HEK293 (cell line): Measurements from ENCODE around the gene HLA-C.

Experiments
- CTCF ChIA-PET: fragments of 350-600 bp; formaldehyde crosslinking; extraction: SDS; loops from one replicate; lab custom pipeline; 2021; ENCODE audit warnings: antibody characterized with exemption; lab: Yijun Ruan, JAX
- POLR2A ChIA-PET: fragments of 300-600 bp; formaldehyde crosslinking; extraction: SDS; loops from one replicate; lab custom pipeline; 2020; ENCODE audit warnings: antibody characterized with exemption, inconsistent platforms; lab: Yijun Ruan, JAX
- H3K27ac ChIP-seq: fragments of 200-500 bp; sonication (Bioruptor generic); 2 replicates; pipeline ENCODE4 v1.5.1; 2014; ENCODE audit warnings: low read depth, low read length, control low read depth, inconsistent platforms; ENCODE audit errors: extremely low read depth
- H3K36me3 ChIP-seq, 2 experiments: fragments of 200-500 bp in 1 of 2; sonication (Bioruptor generic) in 1 of 2; 1 replicate in 1 of 2; 2 replicates in 1 of 2; pipeline ENCODE4 v1.5.1; 2014 to 2017; ENCODE audit warnings: inconsistent platforms in 2 of 2, low read length in 2 of 2; ENCODE audit not compliant: control insufficient read depth in 2 of 2, insufficient read depth in 1 of 2
- H3K4me1 ChIP-seq: fragments of 200-500 bp; sonication (Bioruptor generic); 2 replicates; pipeline ENCODE4 v1.5.1; 2014; ENCODE audit warnings: mild to moderate bottlenecking, low read length, inconsistent platforms; ENCODE audit not compliant: control insufficient read depth, insufficient read depth
- H3K4me3 ChIP-seq: 2 replicates; pipeline ENCODE4 v1.5.1; 2011; ENCODE audit warnings: low read depth, mild to moderate bottlenecking, control low read depth, low read length, moderate library complexity
- H3K9me3 ChIP-seq: fragments of 200-500 bp; sonication (Bioruptor generic); 2 replicates; pipeline ENCODE4 v1.5.1; 2014; ENCODE audit warnings: low read depth, low read length, inconsistent platforms; ENCODE audit not compliant: control insufficient read depth, insufficient read depth
- GLI2 ChIP-seq: fragments of 450-650 bp; formaldehyde crosslinking; IDR thresholded peaks from 2 replicates; pipeline ENCODE4; 2017; ENCODE audit warnings: missing biosample characterization, missing genetic modification characterization, low read depth, borderline replicate concordance
- OSR2 ChIP-seq: fragments of 450-650 bp; formaldehyde crosslinking; IDR thresholded peaks from 2 replicates; pipeline ENCODE4 v1.5.1; 2016; ENCODE audit warnings: missing biosample characterization, missing genetic modification characterization
- ZBTB17 ChIP-seq: fragments of 450-650 bp; formaldehyde crosslinking; IDR thresholded peaks from 2 replicates; pipeline ENCODE4 v1.5.1; 2016; ENCODE audit warnings: missing biosample characterization, missing genetic modification characterization
- ZFP3 ChIP-seq: fragments of 450-650 bp; formaldehyde crosslinking; IDR thresholded peaks from 2 replicates; pipeline ENCODE4 v1.5.1; 2016; ENCODE audit warnings: low read depth, missing biosample characterization, missing genetic modification characterization
- ZNF140 ChIP-seq: fragments of 450-650 bp; formaldehyde crosslinking; IDR thresholded peaks from 2 replicates; pipeline ENCODE4 v1.5.1; 2016; ENCODE audit warnings: missing biosample characterization, missing genetic modification characterization
- ZNF146 ChIP-seq: fragments of 450-650 bp; formaldehyde crosslinking; IDR thresholded peaks from 2 replicates; pipeline ENCODE4 v1.5.1; 2016; ENCODE audit warnings: missing biosample characterization, missing genetic modification characterization
- ZNF324 ChIP-seq: fragments of 450-650 bp; formaldehyde crosslinking; IDR thresholded peaks from 2 replicates; pipeline ENCODE4 v1.5.1; 2016; ENCODE audit warnings: missing biosample characterization, missing genetic modification characterization
- ZNF530 ChIP-seq: fragments of 450-650 bp; formaldehyde crosslinking; IDR thresholded peaks from 2 replicates; pipeline ENCODE4 v1.5.1; 2016; ENCODE audit warnings: low read depth, missing biosample characterization, missing genetic modification characterization
- ZNF555 ChIP-seq: fragments of 450-650 bp; formaldehyde crosslinking; conservative IDR thresholded peaks from 2 replicates; pipeline ENCODE4 v1.5.1; 2017; ENCODE audit warnings: missing biosample characterization, mild to moderate bottlenecking, missing genetic modification characterization, inconsistent platforms
- ZNF670 ChIP-seq: fragments of 450-650 bp; formaldehyde crosslinking; IDR thresholded peaks from 2 replicates; pipeline ENCODE4 v1.5.1; 2016; ENCODE audit warnings: missing biosample characterization, missing genetic modification characterization, low read depth
- ZNF830 ChIP-seq: fragments of 450-650 bp; IDR thresholded peaks from 2 replicates; pipeline ENCODE4 v1.5.0; 2018; ENCODE audit warnings: missing biosample characterization, missing genetic modification characterization, low read depth, mild to moderate bottlenecking, moderate library complexity
- TF ChIP-seq, protein P1 (sequence below): fragments of 450-650 bp; IDR thresholded peaks from 2 replicates; pipeline ENCODE4 v1.5.1; 2018; ENCODE audit warnings: missing biosample characterization, mild to moderate bottlenecking, missing genetic modification characterization
- TF ChIP-seq, protein P2 (sequence below): fragments of 450-650 bp; formaldehyde crosslinking; optimal IDR thresholded peaks from 2 replicates; pipeline ENCODE3; 2016; ENCODE audit warnings: missing biosample characterization, mild to moderate bottlenecking, missing genetic modification characterization
- TF ChIP-seq, protein P3 (sequence below): fragments of 450-650 bp; formaldehyde crosslinking; IDR thresholded peaks from 2 replicates; pipeline ENCODE4 v1.5.1; 2016; ENCODE audit warnings: missing biosample characterization, missing genetic modification characterization, low read depth
- TF ChIP-seq, protein P4 (sequence below): fragments of 450-650 bp; formaldehyde crosslinking; IDR thresholded peaks from 2 replicates; pipeline ENCODE4 v1.5.1; 2016; ENCODE audit warnings: missing biosample characterization, missing genetic modification characterization

HLA-C gene

DNA sequence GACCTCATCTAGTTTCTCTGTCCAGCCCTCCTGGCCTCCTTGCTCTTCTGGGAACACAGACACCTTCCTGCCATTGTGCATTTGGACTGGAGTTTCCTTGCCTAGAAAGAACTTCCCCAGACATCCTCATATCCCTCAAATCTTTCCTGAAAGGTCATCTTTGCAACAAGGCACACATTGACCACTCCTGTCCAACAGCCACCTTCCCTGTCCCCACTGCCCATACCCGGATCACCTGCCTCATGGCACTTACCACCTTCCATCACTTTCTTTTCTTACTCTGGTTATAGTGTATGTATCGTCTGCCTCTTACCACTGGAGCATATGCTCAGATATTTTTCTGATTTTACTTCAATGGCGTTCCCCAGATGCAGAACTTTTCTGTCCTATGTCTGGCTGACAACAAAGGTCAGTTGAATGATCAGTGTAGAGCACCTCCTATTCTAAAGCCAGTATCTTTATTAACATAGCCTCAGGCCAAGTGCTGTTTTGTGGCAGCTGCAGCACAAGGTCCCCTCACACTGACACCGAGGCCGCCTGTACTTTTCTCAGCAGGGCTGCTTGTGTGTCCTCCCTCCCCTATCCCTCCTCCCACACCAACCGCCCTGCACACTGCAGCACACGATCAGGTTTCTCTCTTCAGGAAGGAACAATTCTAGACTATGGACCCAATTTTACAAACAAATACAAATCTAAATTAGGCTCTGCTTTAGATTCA is 4.1 kb downstream of the HLA-C start (continued):
- TF ChIP-seq, protein P1, sequence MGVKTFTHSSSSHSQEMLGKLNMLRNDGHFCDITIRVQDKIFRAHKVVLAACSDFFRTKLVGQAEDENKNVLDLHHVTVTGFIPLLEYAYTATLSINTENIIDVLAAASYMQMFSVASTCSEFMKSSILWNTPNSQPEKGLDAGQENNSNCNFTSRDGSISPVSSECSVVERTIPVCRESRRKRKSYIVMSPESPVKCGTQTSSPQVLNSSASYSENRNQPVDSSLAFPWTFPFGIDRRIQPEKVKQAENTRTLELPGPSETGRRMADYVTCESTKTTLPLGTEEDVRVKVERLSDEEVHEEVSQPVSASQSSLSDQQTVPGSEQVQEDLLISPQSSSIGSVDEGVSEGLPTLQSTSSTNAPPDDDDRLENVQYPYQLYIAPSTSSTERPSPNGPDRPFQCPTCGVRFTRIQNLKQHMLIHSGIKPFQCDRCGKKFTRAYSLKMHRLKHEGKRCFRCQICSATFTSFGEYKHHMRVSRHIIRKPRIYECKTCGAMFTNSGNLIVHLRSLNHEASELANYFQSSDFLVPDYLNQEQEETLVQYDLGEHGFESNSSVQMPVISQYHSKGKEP (tag by site-specific recombination), result peak; percentile 33; the same call in 1 of the 2 replicates

DNA sequence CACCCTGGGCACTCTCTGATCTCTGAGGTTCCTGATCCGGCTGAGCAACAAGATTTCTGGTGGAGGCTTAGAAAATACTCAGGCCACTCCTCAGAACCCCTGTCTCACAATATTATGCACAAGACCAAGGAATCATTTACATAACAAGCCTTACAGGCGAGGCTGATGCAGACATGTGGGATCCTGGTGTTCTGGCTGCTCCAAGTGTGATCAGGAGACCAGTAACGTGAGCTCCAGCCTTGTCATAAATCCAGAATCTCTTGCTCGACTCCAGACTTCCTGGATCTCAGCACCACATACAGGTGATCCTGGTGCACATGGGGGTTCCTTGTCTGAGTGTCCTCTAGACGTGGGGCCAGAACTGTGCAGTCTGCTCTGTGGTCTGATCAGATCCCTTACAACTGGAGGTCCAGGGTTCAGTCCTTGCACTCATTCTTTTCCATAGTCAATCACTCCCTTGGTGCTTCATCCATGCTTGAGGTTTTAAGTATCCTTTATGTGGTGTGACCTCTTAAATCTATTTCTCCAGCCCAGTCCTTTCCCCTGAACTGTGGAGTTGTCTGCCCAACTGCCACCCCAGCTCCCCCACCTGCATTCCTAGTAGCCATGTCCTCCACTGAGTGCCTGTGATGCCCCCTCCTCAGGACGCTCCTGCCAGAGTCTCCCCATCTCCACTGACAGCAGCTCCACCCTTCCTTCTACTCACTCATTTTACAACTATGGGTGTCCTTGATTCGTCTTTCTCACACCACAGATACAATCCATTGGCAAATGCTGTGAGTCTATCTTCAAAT is 5.1 kb downstream of the HLA-C start:
- Histone ChIP-seq H3K9me3 (no peaks in the 10 kb centered on the region), H3K36me3 (peaks cover 19 to 27% of the 10 kb centered on the region in 2 experiments; a peak in 2 of 3 replicates), H3K27ac (no peak overlapping the region), H3K4me1 (no peaks in the 10 kb centered on the region), H3K4me3 (no peak overlapping the region)
- POLR2A ChIA-PET, result interaction anchor here (0.6 to 1.0 kb wide), 2 partner anchors 27 to 44 kb away, joined by 3 to 6 read pairs; no protein-coding TSS in a partner anchor
- CTCF ChIA-PET, result no interaction called here
- TF ChIP-seq, protein P2, sequence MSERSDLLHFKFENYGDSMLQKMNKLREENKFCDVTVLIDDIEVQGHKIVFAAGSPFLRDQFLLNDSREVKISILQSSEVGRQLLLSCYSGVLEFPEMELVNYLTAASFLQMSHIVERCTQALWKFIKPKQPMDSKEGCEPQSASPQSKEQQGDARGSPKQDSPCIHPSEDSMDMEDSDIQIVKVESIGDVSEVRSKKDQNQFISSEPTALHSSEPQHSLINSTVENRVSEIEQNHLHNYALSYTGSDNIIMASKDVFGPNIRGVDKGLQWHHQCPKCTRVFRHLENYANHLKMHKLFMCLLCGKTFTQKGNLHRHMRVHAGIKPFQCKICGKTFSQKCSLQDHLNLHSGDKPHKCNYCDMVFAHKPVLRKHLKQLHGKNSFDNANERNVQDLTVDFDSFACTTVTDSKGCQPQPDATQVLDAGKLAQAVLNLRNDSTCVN (tag by site-specific recombination), result no peak
- peak; percentile 59; the same call in 1 of the 2 replicates for TF ChIP-seq ZBTB17
- TF ChIP-seq, all 188 proteins: peak for 1

DNA sequence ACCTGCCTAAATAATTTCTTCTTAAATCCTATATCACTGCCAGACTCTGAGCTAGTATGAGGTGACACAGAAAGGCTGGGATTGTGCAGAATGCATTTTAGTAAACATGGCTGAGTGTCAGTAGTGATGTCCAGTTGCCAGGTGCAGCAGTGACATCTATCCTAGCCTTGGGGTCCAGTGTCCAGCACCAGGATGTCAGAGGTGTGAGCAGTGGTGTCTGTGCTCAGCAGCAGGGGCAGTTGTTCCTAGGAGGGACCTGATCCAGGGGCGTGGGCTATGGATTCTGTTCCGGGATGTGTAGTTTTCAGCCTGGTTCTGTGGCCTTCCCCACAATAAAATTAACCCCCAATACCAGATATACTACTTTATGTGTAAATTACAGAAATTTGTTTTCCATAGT is 6.0 kb downstream of the HLA-C start:
- Histone ChIP-seq H3K9me3 (no peaks in the 10 kb centered on the region), H3K27ac (no peak overlapping the region)
- TF ChIP-seq ZNF555 (tag by site-specific recombination) (no peak), ZNF830 (tag by site-specific recombination) (no peak), ZNF140 (tag by site-specific recombination) (no peak), ZNF670 (tag by site-specific recombination) (no peak), OSR2 (tag by site-specific recombination) (no peak), ZNF146 (no peak), GLI2 (tag by site-specific recombination) (no peak), ZNF530 (tag by site-specific recombination) (no peak), ZFP3 (no peak), ZNF324 (tag by site-specific recombination) (no peak)
- TF ChIP-seq, protein P3, sequence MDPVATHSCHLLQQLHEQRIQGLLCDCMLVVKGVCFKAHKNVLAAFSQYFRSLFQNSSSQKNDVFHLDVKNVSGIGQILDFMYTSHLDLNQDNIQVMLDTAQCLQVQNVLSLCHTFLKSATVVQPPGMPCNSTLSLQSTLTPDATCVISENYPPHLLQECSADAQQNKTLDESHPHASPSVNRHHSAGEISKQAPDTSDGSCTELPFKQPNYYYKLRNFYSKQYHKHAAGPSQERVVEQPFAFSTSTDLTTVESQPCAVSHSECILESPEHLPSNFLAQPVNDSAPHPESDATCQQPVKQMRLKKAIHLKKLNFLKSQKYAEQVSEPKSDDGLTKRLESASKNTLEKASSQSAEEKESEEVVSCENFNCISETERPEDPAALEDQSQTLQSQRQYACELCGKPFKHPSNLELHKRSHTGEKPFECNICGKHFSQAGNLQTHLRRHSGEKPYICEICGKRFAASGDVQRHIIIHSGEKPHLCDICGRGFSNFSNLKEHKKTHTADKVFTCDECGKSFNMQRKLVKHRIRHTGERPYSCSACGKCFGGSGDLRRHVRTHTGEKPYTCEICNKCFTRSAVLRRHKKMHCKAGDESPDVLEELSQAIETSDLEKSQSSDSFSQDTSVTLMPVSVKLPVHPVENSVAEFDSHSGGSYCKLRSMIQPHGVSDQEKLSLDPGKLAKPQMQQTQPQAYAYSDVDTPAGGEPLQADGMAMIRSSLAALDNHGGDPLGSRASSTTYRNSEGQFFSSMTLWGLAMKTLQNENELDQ (tag by site-specific recombination), result no peak
- TF ChIP-seq, protein P4, sequence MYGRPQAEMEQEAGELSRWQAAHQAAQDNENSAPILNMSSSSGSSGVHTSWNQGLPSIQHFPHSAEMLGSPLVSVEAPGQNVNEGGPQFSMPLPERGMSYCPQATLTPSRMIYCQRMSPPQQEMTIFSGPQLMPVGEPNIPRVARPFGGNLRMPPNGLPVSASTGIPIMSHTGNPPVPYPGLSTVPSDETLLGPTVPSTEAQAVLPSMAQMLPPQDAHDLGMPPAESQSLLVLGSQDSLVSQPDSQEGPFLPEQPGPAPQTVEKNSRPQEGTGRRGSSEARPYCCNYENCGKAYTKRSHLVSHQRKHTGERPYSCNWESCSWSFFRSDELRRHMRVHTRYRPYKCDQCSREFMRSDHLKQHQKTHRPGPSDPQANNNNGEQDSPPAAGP, result no peak
- TF ChIP-seq, all 188 proteins: peak for 0
- POLR2A ChIA-PET, result interaction anchor here (1.0 kb wide), 1 partner anchor 28 kb away, joined by 3 read pairs; no protein-coding TSS in a partner anchor
- CTCF ChIA-PET, result no interaction called here
- H3K36me3 ChIP-seq, result peaks cover 19 to 27% of the 10 kb centered on the region in 2 experiments; a peak in 2 of 3 replicates
- H3K4me3 ChIP-seq, result no peak overlapping the region
- no peaks in the 10 kb centered on the region for H3K4me1 ChIP-seq
